ENCODE data around the gene LRIT2. TPM values are rescaled to one million over a fixed set of nuclear protein-coding genes. Genes with fewer than 3 reads are reported as not detected.

LRIT2 gene
- total and polyA plus RNA-seq, 9 of the 15 experiments (the other 6 are each of a cell fraction or from before 2014, with no cell fraction given), result not detected

DNA sequence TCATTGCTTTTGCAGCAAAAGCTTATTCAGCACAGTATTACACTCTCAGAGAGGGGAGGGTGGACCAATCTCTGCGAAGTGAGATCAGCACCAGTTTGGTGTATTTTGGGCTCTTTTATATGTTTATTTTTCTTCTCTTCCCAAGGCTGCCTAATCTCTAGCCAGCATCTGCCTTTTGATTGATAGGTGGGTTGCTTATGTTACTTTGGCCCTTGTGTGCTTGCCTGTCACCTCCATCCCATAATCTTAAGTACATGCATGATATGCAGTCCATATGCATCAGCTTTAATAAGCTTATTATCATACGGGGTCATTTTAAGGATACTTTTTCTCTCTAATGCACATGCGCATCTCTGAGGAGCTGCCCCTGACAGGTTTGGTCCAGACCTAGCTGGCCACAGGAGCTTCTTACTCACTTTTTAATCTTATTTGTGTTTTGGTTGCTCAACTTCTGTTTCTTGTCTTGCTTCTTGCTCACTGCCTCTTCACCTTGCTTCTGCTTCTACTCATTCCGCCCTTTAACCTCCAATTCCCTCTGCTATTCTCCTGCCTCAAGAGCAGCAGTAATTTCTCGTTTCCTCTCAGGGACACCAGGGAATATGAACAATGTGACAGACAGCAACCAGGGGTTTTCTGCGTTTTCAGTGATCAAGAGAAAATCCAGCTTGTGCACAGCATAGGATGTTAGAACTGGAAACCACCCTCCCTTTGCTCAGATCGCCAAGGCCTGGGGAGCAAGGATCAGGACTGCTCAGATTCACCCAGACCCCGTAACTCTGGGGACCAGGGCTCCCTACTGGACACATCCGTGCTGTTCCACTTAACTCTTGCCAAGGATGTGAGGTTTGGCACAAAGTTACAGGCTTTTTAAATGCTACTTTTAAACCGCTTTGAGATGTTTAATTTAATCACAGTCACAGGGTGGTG lies 29.5 kb upstream of the LRIT2 start:
- intact Hi-C loops (cut with micrococcal nuclease), result loop anchor here (5.0 kb wide), 1 partner anchor 123 kb away; no protein-coding TSS in a partner anchor
- ChIA-PET POLR2A (interaction anchor here (0.7 to 1.2 kb wide), 4 partner anchors 10 to 42 kb away, joined by 3 to 5 read pairs (median 4); partner anchors contain the start of genes LRIT1 and RGR), CTCF (ENCODE audit: low intra/inter-chr PET ratio) (no interaction called here)
- WGBS (ENCODE audit: insufficient coverage, low coverage, missing lambda C conversion rate), result 4% methylated on average over 10 of the region's 10 CpGs
- H3K9ac ChIP-seq (ENCODE audit: insufficient read depth in 1 of 2, low read depth in 2 of 2, low read length in 2 of 2), result no peak overlapping the region; a peak in 1 of 4 replicates
- 0 out of 2 replicates have a peak, but pooled peaks cover 2% of the 10 kb centered on the region for H4K20me1 ChIP-seq (replicated peaks; ENCODE audit: control insufficient read depth, insufficient read depth, low read length)
- no peaks in the 10 kb centered on the region for H3K9me3 ChIP-seq (replicated peaks; ENCODE audit: control insufficient read depth, insufficient read depth, low read depth, low read length)
- H3K36me3 ChIP-seq (ENCODE audit: control insufficient read depth, insufficient read depth, low read length), result no peaks in the 10 kb centered on the region
- no peak overlapping the region for H3K27ac ChIP-seq (ENCODE audit: extremely low read depth, low read depth, low read length)
- FAIRE-seq (peak; percentile 26), DNase-seq (ENCODE audit: extremely low read depth in 1 of 4, low spot score in 3 of 4) (peak in 1 of 4 experiments; percentile 19), ATAC-seq (no peak)
- in situ Hi-C loops (cut with MboI), result no loop called here
- H3K27me3 ChIP-seq (ENCODE audit: control insufficient read depth in 2 of 2, insufficient read depth in 2 of 2, low read length in 2 of 2), result peaks cover 8 to 19% of the 10 kb centered on the region in 2 experiments; a peak in 2 of 5 replicates
- H3K4me2 ChIP-seq (ENCODE audit: insufficient read depth, low read length), result peak overlapping the region; percentile 16
- no peak overlapping the region for H3K4me3 ChIP-seq
- no peaks in the 10 kb centered on the region for H3K9me1 ChIP-seq (ENCODE audit: control insufficient read depth, insufficient read depth, low read length)
- H3K4me1 ChIP-seq (replicated peaks in 1 of 2; ENCODE audit: control insufficient read depth in 2 of 2, insufficient read depth in 2 of 2, low read length in 2 of 2), result peaks cover 4 to 15% of the 10 kb centered on the region in 2 experiments; a peak in 2 of 5 replicates
- BruUV-seq (replicated peaks), result no TSS peak
- peak overlapping the region; percentile 25 for H2AFZ ChIP-seq (ENCODE audit: low read depth, low read length)
- H3K79me2 ChIP-seq (ENCODE audit: control insufficient read depth, insufficient read depth, low read length), result no peaks in the 10 kb centered on the region
- no peak for TF ChIP-seq NFE2L1 (tag; IDR thresholded peaks at IDR 0.05; ENCODE audit: borderline replicate concordance, low read depth)
- no peak for TF ChIP-seq NFIX (CRISPR knock-in tag; IDR thresholded peaks at IDR 0.05; ENCODE audit: low read depth)
- TF ChIP-seq NRF1 (conservative IDR thresholded peaks at IDR 0.05 in 1 of 2, IDR thresholded peaks at IDR 0.05 in 1 of 2), result peak; percentile 83 to 86
- TF ChIP-seq TRIM24 (IDR thresholded peaks at IDR 0.05), result peak; percentile 70 to 76; a peak in 3 of 4 replicates
- TF ChIP-seq, protein P1, sequence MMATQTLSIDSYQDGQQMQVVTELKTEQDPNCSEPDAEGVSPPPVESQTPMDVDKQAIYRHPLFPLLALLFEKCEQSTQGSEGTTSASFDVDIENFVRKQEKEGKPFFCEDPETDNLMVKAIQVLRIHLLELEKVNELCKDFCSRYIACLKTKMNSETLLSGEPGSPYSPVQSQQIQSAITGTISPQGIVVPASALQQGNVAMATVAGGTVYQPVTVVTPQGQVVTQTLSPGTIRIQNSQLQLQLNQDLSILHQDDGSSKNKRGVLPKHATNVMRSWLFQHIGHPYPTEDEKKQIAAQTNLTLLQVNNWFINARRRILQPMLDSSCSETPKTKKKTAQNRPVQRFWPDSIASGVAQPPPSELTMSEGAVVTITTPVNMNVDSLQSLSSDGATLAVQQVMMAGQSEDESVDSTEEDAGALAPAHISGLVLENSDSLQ (IDR thresholded peaks at IDR 0.05), result peak; percentile 90
- TF ChIP-seq NR2C2 (CRISPR knock-in tag; IDR thresholded peaks at IDR 0.05), result no peak
- peak; percentile 27; the same call in 1 of the 2 replicates for TF ChIP-seq NR2C2 (tag; IDR thresholded peaks at IDR 0.05)
- no peak for TF ChIP-seq ZBTB17 (CRISPR knock-in tag; IDR thresholded peaks at IDR 0.05)
- no peak for TF ChIP-seq C11orf30 (IDR thresholded peaks at IDR 0.05; ENCODE audit: low read depth)
- peak; percentile 86 for TF ChIP-seq MEIS2 (IDR thresholded peaks at IDR 0.05; ENCODE audit: partially characterized antibody)
- no peak for TF ChIP-seq CEBPG (CRISPR knock-in tag; IDR thresholded peaks at IDR 0.05)
- peak in 1 of 2 experiments; percentile 30; a peak in 1 of 4 replicates for TF ChIP-seq CEBPG (tag; conservative IDR thresholded peaks at IDR 0.05 in 1 of 2, IDR thresholded peaks at IDR 0.05 in 1 of 2)

Measured in K562 (cell line).